ENCODE measurements around the gene CDC14B. TPM values are rescaled to one million over a fixed set of nuclear protein-coding genes. Genes with fewer than 3 reads are reported as not detected.

The CDC14B gene
- total RNA-seq, 1 experiment from 2014 or later = 11.4 TPM

GRCh38 chr9:96618209-96619123, 1.2 kb downstream of the CDC14B start:
- Histone ChIP-seq H3K9me2 (replicated peaks; ENCODE audit: low read length) (no peaks in the 10 kb centered on the region), H3K79me2 (ENCODE audit: low read length) (peaks cover 56% of the 10 kb centered on the region), H3K9me3 (ENCODE audit: low read length) (no peaks in the 10 kb centered on the region), H3K4me2 (ENCODE audit: low read length) (peak overlapping the region; percentile 89), H3K9ac (ENCODE audit: low read length) (peak overlapping the region; percentile 55), H3K4me1 (ENCODE audit: insufficient read depth, low read length) (peaks cover 23% of the 10 kb centered on the region), H4K20me1 (ENCODE audit: low read length) (peaks cover 5% of the 10 kb centered on the region; the same call in 1 of the 2 replicates), H3K27ac (ENCODE audit: low read length) (peak overlapping the region; percentile 32), H3K36me3 (ENCODE audit: low read depth, low read length) (no peaks in the 10 kb centered on the region), H3K4me3 (ENCODE audit: low read length) (peak overlapping the region; percentile 74), H3F3A (ENCODE audit: low read length, unreplicated experiment) (no peaks in the 10 kb centered on the region), H2AFZ (ENCODE audit: low read length) (peak overlapping the region; percentile 70), H3K27me3 (ENCODE audit: low read length) (no peaks in the 10 kb centered on the region)
- ATAC-seq (peak; percentile 47), DNase-seq (peak; percentile 52)
- ChIA-PET POLR2A (ENCODE audit: unreplicated experiment) (no interaction called here), CTCF (interaction anchor here (0.6 kb wide), 2 partner anchors 104 to 869 kb away, joined by 3 to 5 read pairs; no protein-coding TSS in a partner anchor)
- no TSS peak for BruUV-seq (replicated peaks)
- no peak for TF ChIP-seq CTCF (conservative IDR thresholded peaks at IDR 0.05; ENCODE audit: low read depth, low read length)
- intact Hi-C loops (cut with micrococcal nuclease) = loop anchor here (5.0 kb wide), 1 partner anchor 51 kb away; no protein-coding TSS in a partner anchor

GRCh38 chr9:96617439-96618185, 2.0 kb downstream of the CDC14B start:
- CTCF ChIA-PET = no interaction called here

More at GRCh38 chr9:96617439-96618185, 2.0 kb downstream of the CDC14B start:
- Histone ChIP-seq H3K4me3 (ENCODE audit: low read length) (peak overlapping the region; percentile 74), H3K27me3 (ENCODE audit: low read length) (no peaks in the 10 kb centered on the region), H3K4me2 (ENCODE audit: low read length) (peak overlapping the region; percentile 89), H3K9me3 (ENCODE audit: low read length) (no peaks in the 10 kb centered on the region), H3K9me2 (replicated peaks; ENCODE audit: low read length) (no peaks in the 10 kb centered on the region), H3K9ac (ENCODE audit: low read length) (no peak overlapping the region), H3K36me3 (ENCODE audit: low read depth, low read length) (no peaks in the 10 kb centered on the region), H2AFZ (ENCODE audit: low read length) (no peak overlapping the region), H4K20me1 (ENCODE audit: low read length) (peaks cover 5% of the 10 kb centered on the region; the same call in 1 of the 2 replicates), H3K79me2 (ENCODE audit: low read length) (peaks cover 65% of the 10 kb centered on the region), H3K27ac (ENCODE audit: low read length) (no peak overlapping the region), H3K4me1 (ENCODE audit: insufficient read depth, low read length) (peaks cover 29% of the 10 kb centered on the region), H3F3A (ENCODE audit: low read length, unreplicated experiment) (no peaks in the 10 kb centered on the region)
- no TSS peak for BruUV-seq (replicated peaks)
- no peak for DNase-seq
- no peak for TF ChIP-seq EZH2phosphoT487 (IDR thresholded peaks at IDR 0.05; ENCODE audit: borderline replicate concordance, low read length)
- no peak for TF ChIP-seq CTCF (conservative IDR thresholded peaks at IDR 0.05; ENCODE audit: low read depth, low read length)
- TF ChIP-seq EZH2 (IDR thresholded peaks at IDR 0.05; ENCODE audit: low read length, unreplicated experiment) = no peak
- intact Hi-C loops (cut with micrococcal nuclease) = loop anchor here (5.0 kb wide), 1 partner anchor 50 kb away; no protein-coding TSS in a partner anchor
- ATAC-seq = no peak
- POLR2A ChIA-PET (ENCODE audit: unreplicated experiment) = no interaction called here

Measured in PC-3 (cell line).